HepG2 (cell line): ENCODE measurements around the gene CCDC106. TPM values are rescaled to one million over a fixed set of nuclear protein-coding genes. Genes with fewer than 3 reads are reported as not detected.

Experiments
- ATF6 ChIP-seq: sonication (generic); formaldehyde crosslinking; conservative IDR thresholded peaks from 2 replicates; pipeline ENCODE4 v1.4.0; 2020; ENCODE audit warnings: missing genetic modification reagents
- FOXA1 ChIP-seq, 2 experiments: fragments of 450-650 bp in 1 of 2; sonication (generic) in 1 of 2; formaldehyde crosslinking in 1 of 2; IDR thresholded peaks; 2 replicates each; pipeline versions ENCODE4 v1.4.0 to v1.6.1; 2016 to 2020; ENCODE audit warnings: missing genetic modification reagents in 1 of 2
- FOXK1 ChIP-seq: sonication (generic); formaldehyde crosslinking; IDR thresholded peaks from 2 replicates; pipeline ENCODE4 v1.4.0; 2020; ENCODE audit warnings: low read depth, missing genetic modification reagents, borderline replicate concordance
- FOXO1 ChIP-seq: sonication (generic); formaldehyde crosslinking; IDR thresholded peaks from 2 replicates; pipeline ENCODE4 v1.4.0; 2020; ENCODE audit warnings: missing genetic modification reagents
- HDAC6 ChIP-seq: fragments of 200-600 bp; sonication (generic); IDR thresholded peaks from 2 replicates; pipeline ENCODE4 v1.7.0; 2017; ENCODE audit warnings: mild to moderate bottlenecking, antibody characterized with exemption, low read length, low read depth
- JARID2 ChIP-seq: sonication (generic); formaldehyde crosslinking; IDR thresholded peaks from 2 replicates; pipeline ENCODE4 v1.8.1; 2023; ENCODE audit warnings: missing genetic modification reagents, inconsistent platforms; ENCODE audit not compliant: insufficient replicate concordance
- KAT7 ChIP-seq: IDR thresholded peaks from 2 replicates; pipeline ENCODE4 v1.6.1; 2018; ENCODE audit warnings: borderline replicate concordance, missing compliant biosample characterization
- MAZ ChIP-seq, 2 experiments: sonication (generic) in 1 of 2; formaldehyde crosslinking in 1 of 2; IDR thresholded peaks; 2 replicates each; pipeline versions ENCODE4 v1.5.0 to v1.6.1; 2012 to 2020; ENCODE audit warnings: low read depth in 2 of 2, mild to moderate bottlenecking in 2 of 2, borderline replicate concordance in 1 of 2, improper control_type of control experiment in 1 of 2, low read length in 1 of 2, missing genetic modification reagents in 1 of 2, moderate library complexity in 1 of 2
- MLLT10 ChIP-seq: sonication (generic); formaldehyde crosslinking; IDR thresholded peaks from 2 replicates; pipeline ENCODE4 v1.4.0; 2020; ENCODE audit warnings: missing genetic modification reagents
- MTF1 ChIP-seq: sonication (generic); formaldehyde crosslinking; IDR thresholded peaks from 2 replicates; pipeline ENCODE4 v1.5.0; 2020; ENCODE audit warnings: missing genetic modification reagents
- PREB ChIP-seq: sonication (generic); formaldehyde crosslinking; IDR thresholded peaks from 2 replicates; pipeline ENCODE4 v1.4.0; 2020; ENCODE audit warnings: missing genetic modification reagents
- SNAPC5 ChIP-seq: sonication (generic); formaldehyde crosslinking; IDR thresholded peaks from 2 replicates; pipeline ENCODE4 v1.8.1; 2023; ENCODE audit warnings: mild to moderate bottlenecking, missing genetic modification reagents, borderline replicate concordance
- SP4 ChIP-seq: sonication (generic); formaldehyde crosslinking; IDR thresholded peaks from 2 replicates; pipeline ENCODE4 v1.8.1; 2023; ENCODE audit warnings: mild to moderate bottlenecking, missing genetic modification reagents
- SRSF1 ChIP-seq: fragments of 200-400 bp; formaldehyde crosslinking; optimal IDR thresholded peaks from 2 replicates; pipeline ENCODE3; 2017; ENCODE audit warnings: mild to moderate bottlenecking, low read depth, low read length, moderate library complexity
- ZBTB25 ChIP-seq: IDR thresholded peaks from 2 replicates; pipeline ENCODE4 v1.6.1; 2018; ENCODE audit warnings: missing genetic modification reagents
- ZMAT5 ChIP-seq: sonication (generic); formaldehyde crosslinking; IDR thresholded peaks from 2 replicates; pipeline ENCODE4 v1.5.0; 2020; ENCODE audit warnings: mild to moderate bottlenecking, low read depth, missing genetic modification reagents, borderline replicate concordance
- ZNF235 ChIP-seq: sonication (generic); formaldehyde crosslinking; IDR thresholded peaks from 2 replicates; pipeline ENCODE4 v1.8.1; 2023; ENCODE audit warnings: mild to moderate bottlenecking, missing genetic modification reagents, borderline replicate concordance
- ZNF562 ChIP-seq: sonication (generic); formaldehyde crosslinking; IDR thresholded peaks from 2 replicates; pipeline ENCODE4 v1.8.0; 2022; ENCODE audit warnings: missing genetic modification reagents, borderline replicate concordance
- ZNF777 ChIP-seq: sonication (generic); formaldehyde crosslinking; IDR thresholded peaks from 2 replicates; pipeline ENCODE4 v1.4.0; 2020; ENCODE audit warnings: missing genetic modification reagents
- ZNF839 ChIP-seq: sonication (generic); formaldehyde crosslinking; IDR thresholded peaks from 2 replicates; pipeline ENCODE4 v1.4.0; 2020; ENCODE audit warnings: missing genetic modification reagents, mild to moderate bottlenecking, borderline replicate concordance
- polyA plus RNA-seq, 8 experiments: library from polyadenylated mRNA; depleted of rRNA in 3 of 8; stranded (reverse) in 7 of 8; unstranded in 1 of 8; fragments of >200 nt; fragmentation: Illumina TruSeq in 4 of 8; extraction: Trizol in 4 of 8; gene quantifications; 2 replicates each; pipeline versions ENCODE4 v1.2.1 to v1.2.3, GENCODE V29; 2011 to 2016; ENCODE audit warnings: low read depth in 4 of 8, missing spikeins in 1 of 8, mixed read lengths in 1 of 8; ENCODE audit not compliant: insufficient read depth in 1 of 8
- total RNA-seq, 5 experiments: library from RNA; depleted of rRNA; stranded (reverse); fragments of >200 nt; fragmentation: Illumina TruSeq; extraction: Trizol; gene quantifications; 2 replicates each; pipeline ENCODE4 v1.2.3, GENCODE V29; 2016; ENCODE audit warnings: low read depth in 1 of 5
- TF ChIP-seq, protein P1 (sequence below): sonication (generic); formaldehyde crosslinking; IDR thresholded peaks from 2 replicates; pipeline ENCODE4 v1.9.0; 2022; ENCODE audit warnings: missing genetic modification reagents, mild to moderate bottlenecking, borderline replicate concordance

Gene CCDC106
- total and polyA plus RNA-seq, 2 of the 13 experiments (the other 11 are each of a cell fraction or from before 2014, with no cell fraction given) = 4.7 to 8.8 TPM

DNA sequence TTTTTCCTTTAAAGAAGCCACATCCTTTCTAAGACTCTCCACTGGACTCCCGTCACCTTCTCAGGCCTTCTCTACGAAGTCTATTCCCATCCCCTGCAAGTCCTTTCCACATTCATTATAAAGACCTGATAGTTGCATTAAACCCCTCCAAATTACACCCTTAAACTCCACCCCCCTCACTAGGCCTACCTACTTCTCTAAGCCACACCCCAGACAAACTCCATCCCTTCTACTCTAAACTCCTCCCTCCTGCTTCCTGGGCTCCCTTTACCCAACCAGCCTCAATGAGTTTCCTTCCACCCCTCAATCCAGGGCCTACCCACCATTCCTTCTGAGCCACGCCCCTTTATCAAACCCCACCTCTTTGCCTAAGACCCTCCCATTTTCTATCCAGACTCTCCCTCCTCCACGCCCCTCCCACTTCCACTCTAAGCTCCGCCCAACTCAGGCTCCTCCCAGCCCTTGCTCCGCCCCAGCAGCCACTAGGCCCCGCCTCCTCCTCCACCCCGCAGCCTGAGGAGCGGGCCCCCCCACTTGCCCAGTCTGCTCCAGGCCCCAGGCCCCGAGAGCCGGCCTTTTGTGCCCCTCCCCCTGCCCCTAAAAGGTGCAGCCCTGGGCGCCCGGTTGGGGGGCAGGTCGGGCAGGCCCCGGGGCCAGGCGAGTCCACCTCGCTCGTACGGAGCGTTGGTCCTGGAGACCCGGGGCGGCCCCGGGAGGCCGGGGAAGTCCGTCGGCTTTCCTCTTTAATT is 49.1 kb upstream of the CCDC106 start (continued):
- TF ChIP-seq MAZ (IDR thresholded peaks at IDR 0.05; ENCODE audit: borderline replicate concordance, low read depth, low read length) (no peak), MAZ (CRISPR knock-in tag; IDR thresholded peaks at IDR 0.05; ENCODE audit: low read depth) (no peak), FOXO1 (no peak), SNAPC5 (CRISPR knock-in tag) (no peak), FOXA1 (IDR thresholded peaks at IDR 0.05) (no peak), FOXA1 (CRISPR knock-in tag; IDR thresholded peaks at IDR 0.05) (no peak), SRSF1 (no peak), JARID2 (CRISPR knock-in tag) (no peak), MLLT10 (CRISPR knock-in tag) (no peak), ZNF562 (CRISPR knock-in tag) (no peak), PREB (CRISPR knock-in tag) (no peak), ATF6 (no peak), HDAC6 (no peak), ZBTB25 (CRISPR knock-in tag) (no peak; the same call in 1 of the 2 replicates), KAT7 (CRISPR knock-in tag) (peak; percentile 34; the same call in 1 of the 2 replicates), ZNF777 (CRISPR knock-in tag) (no peak), FOXK1 (CRISPR knock-in tag) (no peak), ZNF839 (CRISPR knock-in tag) (no peak), ZNF235 (no peak), SP4 (CRISPR knock-in tag) (no peak; the same call in none of the 2 replicates), ZMAT5 (CRISPR knock-in tag) (no peak), MTF1 (CRISPR knock-in tag) (no peak)
- TF ChIP-seq, protein P1, sequence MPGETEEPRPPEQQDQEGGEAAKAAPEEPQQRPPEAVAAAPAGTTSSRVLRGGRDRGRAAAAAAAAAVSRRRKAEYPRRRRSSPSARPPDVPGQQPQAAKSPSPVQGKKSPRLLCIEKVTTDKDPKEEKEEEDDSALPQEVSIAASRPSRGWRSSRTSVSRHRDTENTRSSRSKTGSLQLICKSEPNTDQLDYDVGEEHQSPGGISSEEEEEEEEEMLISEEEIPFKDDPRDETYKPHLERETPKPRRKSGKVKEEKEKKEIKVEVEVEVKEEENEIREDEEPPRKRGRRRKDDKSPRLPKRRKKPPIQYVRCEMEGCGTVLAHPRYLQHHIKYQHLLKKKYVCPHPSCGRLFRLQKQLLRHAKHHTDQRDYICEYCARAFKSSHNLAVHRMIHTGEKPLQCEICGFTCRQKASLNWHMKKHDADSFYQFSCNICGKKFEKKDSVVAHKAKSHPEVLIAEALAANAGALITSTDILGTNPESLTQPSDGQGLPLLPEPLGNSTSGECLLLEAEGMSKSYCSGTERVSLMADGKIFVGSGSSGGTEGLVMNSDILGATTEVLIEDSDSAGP = peak; percentile 97
